RWPE2 (cell line): ENCODE measurements around the gene RPLP2.

Experiments used
- ATAC-seq: fragments of 200-7000 bp; cut with Tn5 transposase; 3 replicates; pipeline ENCODE4 v1.9.1; 2021; ENCODE audit warnings: low read depth
- DNase-seq: peaks from one replicate; pipeline ENCODE4 v3.0.0-alpha.2; 2020; ENCODE audit warnings: low spot score
- H3K27ac ChIP-seq: fragments of 450-650 bp; 2 replicates; pipeline ENCODE4 v1.5.1; 2017; ENCODE audit warnings: mild to moderate bottlenecking; ENCODE audit not compliant: poor library complexity, severe bottlenecking
- H3K27me3 ChIP-seq: fragments of 250-450 bp; sonication (Bioruptor Pico); 2 replicates; pipeline ENCODE4 v1.5.1; 2021; ENCODE audit warnings: mild to moderate bottlenecking, moderate library complexity; ENCODE audit not compliant: insufficient read depth, poor library complexity, severe bottlenecking
- H3K36me3 ChIP-seq: fragments of 250-450 bp; sonication (Bioruptor Pico); 2 replicates; pipeline ENCODE4 v1.5.1; 2020; ENCODE audit warnings: low read depth, mild to moderate bottlenecking, moderate library complexity
- H3K4me1 ChIP-seq: fragments of 250-450 bp; sonication (Bioruptor Pico); 2 replicates; pipeline ENCODE4 v1.5.1; 2021; ENCODE audit warnings: mild to moderate bottlenecking, moderate library complexity; ENCODE audit not compliant: insufficient read depth, poor library complexity, severe bottlenecking
- H3K4me3 ChIP-seq: fragments of 250-450 bp; sonication (Bioruptor Pico); 2 replicates; pipeline ENCODE4 v1.5.1; 2021; ENCODE audit warnings: mild to moderate bottlenecking, moderate library complexity; ENCODE audit not compliant: severe bottlenecking
- H3K9me3 ChIP-seq: fragments of 250-450 bp; sonication (Bioruptor Pico); 2 replicates; pipeline ENCODE4 v1.5.1; 2021; ENCODE audit warnings: mild to moderate bottlenecking, moderate library complexity; ENCODE audit not compliant: severe bottlenecking
- TF ChIP-seq, protein P1 (sequence below): fragments of 450-650 bp; IDR thresholded peaks from one replicate; pipeline ENCODE4 v1.5.1; 2017; ENCODE audit warnings: mild to moderate bottlenecking, moderate library complexity; ENCODE audit not compliant: poor library complexity, severe bottlenecking

RPLP2 gene

DNA sequence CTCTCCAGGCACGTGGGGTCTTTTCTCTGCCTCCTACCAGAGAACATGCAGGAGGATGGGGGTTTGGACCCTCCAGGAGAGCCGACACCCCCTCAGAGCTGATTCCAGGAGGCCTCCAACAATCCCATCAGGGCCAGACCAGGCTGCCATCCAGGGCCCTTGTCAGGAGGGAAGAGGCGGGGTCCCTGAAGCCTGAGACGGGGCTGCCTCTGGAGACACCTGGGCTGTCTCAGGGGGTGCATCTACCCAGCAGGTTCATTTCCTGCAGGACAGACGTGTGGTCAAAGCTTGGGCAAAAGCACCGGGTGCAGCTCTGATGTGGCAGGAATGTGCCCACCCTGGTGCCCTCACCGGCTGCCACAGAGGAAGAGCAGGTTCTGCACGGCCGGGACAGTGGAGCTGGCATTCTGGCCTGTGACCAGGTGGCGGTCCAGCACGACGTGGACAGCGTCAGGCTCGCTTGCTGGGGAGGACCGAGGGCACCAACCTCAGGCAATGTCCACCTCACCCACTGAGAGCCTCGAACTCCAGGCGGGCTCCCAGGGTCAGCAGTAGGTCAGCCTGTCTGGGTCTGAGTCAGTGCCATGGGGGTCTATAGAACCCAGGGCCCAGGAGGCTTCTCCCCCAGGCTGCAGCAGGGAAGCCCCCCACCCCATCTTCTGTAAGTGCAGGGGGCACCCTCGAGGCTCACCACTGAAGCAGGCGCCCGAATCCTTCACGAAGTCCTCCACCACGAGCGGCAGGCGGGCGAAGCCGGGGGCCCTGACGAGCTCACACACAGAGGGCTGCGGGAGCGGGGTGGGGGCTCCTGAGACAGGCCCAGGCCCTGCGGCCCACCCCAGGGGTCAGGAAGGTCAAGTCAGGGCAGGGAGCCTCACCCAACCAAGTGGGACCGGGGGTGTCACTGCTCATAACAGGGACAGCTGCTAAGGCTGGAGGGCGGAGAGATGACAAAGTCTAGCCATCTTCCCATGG lies 38.8 kb upstream of the RPLP2 start:
- H3K9me3 ChIP-seq: no peaks in the 10 kb centered on the region
- ATAC-seq (no peak), DNase-seq (peak; percentile 66)
- peaks cover 5% of the 10 kb centered on the region for H3K4me1 ChIP-seq
- H3K4me3 ChIP-seq: no peak overlapping the region
- no peaks in the 10 kb centered on the region for H3K27me3 ChIP-seq
- H3K36me3 ChIP-seq: peaks cover 82% of the 10 kb centered on the region
- TF ChIP-seq, protein P1, sequence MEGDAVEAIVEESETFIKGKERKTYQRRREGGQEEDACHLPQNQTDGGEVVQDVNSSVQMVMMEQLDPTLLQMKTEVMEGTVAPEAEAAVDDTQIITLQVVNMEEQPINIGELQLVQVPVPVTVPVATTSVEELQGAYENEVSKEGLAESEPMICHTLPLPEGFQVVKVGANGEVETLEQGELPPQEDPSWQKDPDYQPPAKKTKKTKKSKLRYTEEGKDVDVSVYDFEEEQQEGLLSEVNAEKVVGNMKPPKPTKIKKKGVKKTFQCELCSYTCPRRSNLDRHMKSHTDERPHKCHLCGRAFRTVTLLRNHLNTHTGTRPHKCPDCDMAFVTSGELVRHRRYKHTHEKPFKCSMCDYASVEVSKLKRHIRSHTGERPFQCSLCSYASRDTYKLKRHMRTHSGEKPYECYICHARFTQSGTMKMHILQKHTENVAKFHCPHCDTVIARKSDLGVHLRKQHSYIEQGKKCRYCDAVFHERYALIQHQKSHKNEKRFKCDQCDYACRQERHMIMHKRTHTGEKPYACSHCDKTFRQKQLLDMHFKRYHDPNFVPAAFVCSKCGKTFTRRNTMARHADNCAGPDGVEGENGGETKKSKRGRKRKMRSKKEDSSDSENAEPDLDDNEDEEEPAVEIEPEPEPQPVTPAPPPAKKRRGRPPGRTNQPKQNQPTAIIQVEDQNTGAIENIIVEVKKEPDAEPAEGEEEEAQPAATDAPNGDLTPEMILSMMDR: no peak
- H3K27ac ChIP-seq: no peak overlapping the region

DNA sequence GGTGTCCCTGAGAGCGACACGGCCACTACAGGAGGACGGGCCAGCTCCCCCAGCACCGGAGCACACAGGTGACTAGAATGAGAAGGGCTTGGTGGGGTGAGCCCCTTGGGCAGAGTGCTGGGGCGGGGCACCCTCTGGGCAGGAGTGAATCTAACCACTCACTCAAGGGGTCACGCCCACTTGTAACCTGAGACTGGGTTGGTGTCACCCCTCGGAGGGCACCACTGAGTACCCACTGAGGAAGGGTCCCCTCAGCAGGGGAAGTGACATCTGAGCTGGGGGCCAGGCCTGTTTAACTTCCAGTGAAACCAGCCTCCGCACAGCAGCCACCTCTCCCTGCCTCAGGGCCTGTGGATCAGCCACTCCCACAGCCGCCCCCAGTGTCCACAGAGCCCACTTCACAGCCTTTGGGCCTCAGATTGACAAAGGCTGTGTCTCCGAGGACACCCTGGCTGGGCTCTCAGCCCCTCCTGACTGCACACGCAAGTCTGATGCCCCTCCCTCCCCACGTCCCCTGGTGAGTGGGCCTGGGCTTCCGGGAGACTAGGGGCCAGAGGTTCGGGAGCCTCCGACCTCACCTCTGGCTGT lies 38.1 kb upstream of the RPLP2 start:
- Histone ChIP-seq H3K9me3 (no peaks in the 10 kb centered on the region), H3K4me1 (peaks cover 5% of the 10 kb centered on the region), H3K27ac (no peak overlapping the region), H3K36me3 (peaks cover 74% of the 10 kb centered on the region), H3K27me3 (no peaks in the 10 kb centered on the region), H3K4me3 (no peak overlapping the region)
- no peak for ATAC-seq
- no peak for DNase-seq
- TF ChIP-seq, protein P1: no peak

DNA sequence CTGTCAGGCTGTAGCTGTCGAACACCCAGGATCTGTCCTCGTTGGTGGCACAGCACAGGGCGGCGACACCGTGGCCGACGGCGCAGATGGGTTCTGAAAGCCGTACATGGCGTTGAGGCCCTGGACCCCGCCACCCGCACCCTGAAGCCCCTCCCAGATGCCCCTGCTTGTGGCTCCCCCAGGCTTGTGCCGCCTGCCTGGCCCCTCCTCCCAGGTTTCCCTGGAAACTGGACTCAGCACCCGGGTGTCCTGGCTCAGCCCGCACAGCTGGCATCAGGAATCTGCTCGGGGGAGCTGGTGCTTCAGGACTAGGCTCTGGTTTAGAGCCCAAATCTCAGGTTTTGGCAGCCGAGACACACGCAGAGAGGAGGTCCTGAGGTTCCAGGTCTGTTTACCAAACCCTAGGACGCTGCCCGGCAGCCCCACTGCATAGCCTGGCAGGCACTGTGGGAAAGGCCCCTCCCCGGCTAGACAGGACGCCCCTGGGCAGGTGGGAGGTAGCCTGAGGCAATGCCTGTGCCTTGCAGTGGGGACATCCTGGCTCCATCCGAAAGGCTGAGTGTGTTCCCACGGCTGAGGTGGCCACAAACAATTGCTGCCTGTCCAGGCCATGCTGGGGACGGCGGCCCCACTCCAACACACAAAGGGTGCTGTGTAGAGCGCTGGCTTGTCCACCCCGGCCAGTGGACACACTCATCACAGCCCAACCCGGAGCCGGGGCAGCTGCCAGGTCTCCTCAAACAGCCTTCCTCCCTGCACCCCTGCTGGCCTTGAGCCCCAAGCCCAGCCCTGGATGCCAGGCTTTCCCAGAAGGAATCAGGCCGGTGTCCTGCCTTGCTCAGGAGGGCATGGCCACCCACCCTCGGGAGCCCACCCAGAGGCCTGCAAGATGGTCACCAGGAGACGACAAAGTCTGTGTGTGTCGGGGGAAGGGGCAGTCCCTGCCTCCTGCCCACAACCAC lies 37.1 kb upstream of the RPLP2 start:
- TF ChIP-seq, protein P1: no peak
- Histone ChIP-seq H3K36me3 (peaks cover 69% of the 10 kb centered on the region), H3K4me3 (no peak overlapping the region), H3K27me3 (no peaks in the 10 kb centered on the region), H3K4me1 (peaks cover 5% of the 10 kb centered on the region), H3K27ac (no peak overlapping the region), H3K9me3 (no peaks in the 10 kb centered on the region)
- DNase-seq: peak; percentile 62
- ATAC-seq: no peak

DNA sequence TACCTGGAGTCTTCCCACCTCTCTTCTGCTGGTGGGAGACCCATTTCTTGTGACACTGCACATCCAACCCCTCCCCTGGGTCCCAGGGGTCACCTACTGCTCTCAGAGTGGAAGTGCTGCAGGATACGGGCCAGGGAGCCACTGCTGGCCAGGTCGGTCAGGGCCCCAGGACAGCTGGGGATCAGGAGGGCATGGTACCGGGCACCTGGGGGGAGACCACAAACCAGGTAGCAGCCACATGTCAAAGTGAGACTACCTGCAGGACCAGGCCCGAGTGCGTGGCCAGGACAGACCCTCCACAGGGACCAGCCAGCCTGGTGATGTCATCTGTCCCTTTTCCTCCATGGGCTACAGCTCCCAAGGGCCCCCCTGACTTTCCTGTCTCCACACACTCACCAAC lies 36.3 kb upstream of the RPLP2 start:
- DNase-seq (no peak), ATAC-seq (no peak)
- TF ChIP-seq, protein P1: no peak
- Histone ChIP-seq H3K4me3 (no peak overlapping the region), H3K27ac (no peak overlapping the region), H3K27me3 (no peaks in the 10 kb centered on the region), H3K4me1 (peaks cover 9% of the 10 kb centered on the region), H3K9me3 (no peaks in the 10 kb centered on the region), H3K36me3 (peaks cover 67% of the 10 kb centered on the region)
